GM23248 (cell line): ENCODE measurements around the gene LEKR1. TPM values are rescaled to one million over a fixed set of nuclear protein-coding genes. Genes with fewer than 3 reads are reported as not detected.

Source experiments
- DNase-seq: peaks from one replicate; pipeline ENCODE4 v3.0.0-alpha.2; 2015
- H2AFZ ChIP-seq: fragments of 200-600 bp; sonication (generic); 2 replicates; pipeline ENCODE4 v1.6.1; 2016; ENCODE audit warnings: antibody characterized with exemption
- H3F3A ChIP-seq: fragments of 200-600 bp; sonication (generic); 2 replicates; pipeline ENCODE4 v1.6.1; 2016; ENCODE audit warnings: mild to moderate bottlenecking, antibody characterized with exemption, mixed run types; ENCODE audit not compliant: insufficient read depth
- H3K27ac ChIP-seq: fragments of 200-600 bp; sonication (generic); 2 replicates; pipeline ENCODE4 v1.5.1; 2016; ENCODE audit warnings: mild to moderate bottlenecking
- H3K27me3 ChIP-seq: fragments of 200-600 bp; sonication (generic); replicated peaks from 2 replicates; pipeline ENCODE4 v1.6.1; 2016; ENCODE audit warnings: mild to moderate bottlenecking; ENCODE audit not compliant: insufficient read depth
- H3K36me3 ChIP-seq: fragments of 200-600 bp; sonication (generic); 2 replicates; pipeline ENCODE4 v1.6.1; 2016; ENCODE audit warnings: low read depth, mild to moderate bottlenecking
- H3K4me1 ChIP-seq: fragments of 200-600 bp; sonication (generic); 2 replicates; pipeline ENCODE4 v1.6.1; 2016; ENCODE audit warnings: mild to moderate bottlenecking; ENCODE audit not compliant: insufficient read depth
- H3K4me2 ChIP-seq: fragments of 200-600 bp; sonication (generic); one replicate; pipeline ENCODE4 v1.6.1; 2016; ENCODE audit warnings: mild to moderate bottlenecking; ENCODE audit not compliant: unreplicated experiment
- H3K4me3 ChIP-seq: fragments of 200-600 bp; sonication (generic); 2 replicates; pipeline ENCODE4 v1.5.1; 2016; ENCODE audit warnings: mild to moderate bottlenecking
- H3K79me2 ChIP-seq: fragments of 200-600 bp; sonication (generic); 2 replicates; pipeline ENCODE4 v1.6.1; 2016; ENCODE audit warnings: mild to moderate bottlenecking; ENCODE audit not compliant: insufficient read depth
- H3K9ac ChIP-seq: fragments of 200-600 bp; sonication (generic); 2 replicates; pipeline ENCODE4 v1.6.1; 2016; ENCODE audit warnings: mild to moderate bottlenecking
- H3K9me2 ChIP-seq: fragments of 200-600 bp; sonication (generic); 2 replicates; pipeline ENCODE4 v1.6.1; 2016; ENCODE audit warnings: mixed run types, mild to moderate bottlenecking, moderate library complexity; ENCODE audit not compliant: insufficient read depth
- H3K9me3 ChIP-seq: fragments of 200-600 bp; sonication (generic); one replicate; pipeline ENCODE4 v1.6.1; 2017; ENCODE audit warnings: low read depth
- H4K20me1 ChIP-seq: fragments of 200-600 bp; sonication (generic); 2 replicates; pipeline ENCODE4 v1.6.0; 2016; ENCODE audit not compliant: insufficient read depth
- EZH2 ChIP-seq: fragments of 200-600 bp; sonication (generic); IDR thresholded peaks from 2 replicates; pipeline ENCODE4 v1.6.1; 2018; ENCODE audit warnings: antibody characterized with exemption, mild to moderate bottlenecking; ENCODE audit not compliant: insufficient read depth, poor library complexity, severe bottlenecking
- EZH2phosphoT487 ChIP-seq: fragments of 200-600 bp; sonication (generic); IDR thresholded peaks from 2 replicates; pipeline ENCODE4 v1.6.1; 2018; ENCODE audit warnings: antibody characterized with exemption, moderate library complexity, mild to moderate bottlenecking, low read depth; ENCODE audit not compliant: insufficient read depth
- WGBS, 2 experiments: methylation state at CpG; one replicate each; pipeline ENCODE4 v1.1.6; 2015 to 2017; ENCODE audit warnings: low lambda C conversion rate in 2 of 2, low coverage in 1 of 2; ENCODE audit errors: missing lambda C conversion rate in 2 of 2; 5-methylcytosine and 5-hydroxymethylcytosine counted together
- in situ Hi-C: fragments of 300-500 bp; cut with MboI; formaldehyde crosslinking; loops from 2 replicates; pipeline ENCODE4 v1.15.0; 2020
- polyA plus RNA-seq: library from polyadenylated mRNA; unstranded; fragments of >200 nt; fragmentation: Nextera tagmentation; extraction: Ambion mirVana; gene quantifications from 2 replicates; pipeline ENCODE4 v1.2.1, GENCODE V29; 2016
- total RNA-seq: library from RNA; depleted of rRNA; stranded (reverse); fragments of >200 nt; shearing (Covaris generic); gene quantifications from 2 replicates; pipeline ENCODE4 v1.2.3, GENCODE V29; 2014

LEKR1 gene
- total and polyA plus RNA-seq, 2 experiments from 2014 or later: 0.32 to 0.43 TPM

- Histone ChIP-seq H3K79me2 (no peaks in the 10 kb centered on the region), H3K27ac (peak overlapping the region; percentile 55), H3K4me1 (peaks cover 37% of the 10 kb centered on the region), H3F3A (peaks cover 9% of the 10 kb centered on the region), H3K4me2 (peak overlapping the region; percentile 53), H3K9me3 (no peaks in the 10 kb centered on the region), H2AFZ (peak overlapping the region; percentile 55), H3K27me3 (no peaks in the 10 kb centered on the region), H3K9ac (peak overlapping the region; percentile 72), H3K4me3 (no peak overlapping the region; the same call in 1 of the 2 replicates), H3K36me3 (no peaks in the 10 kb centered on the region), H3K9me2 (no peaks in the 10 kb centered on the region), H4K20me1 (no peaks in the 10 kb centered on the region)
- TF ChIP-seq EZH2phosphoT487: no peak
- TF ChIP-seq EZH2: no peak
- DNase-seq: peak; percentile 93
- WGBS, 2 experiments: 5 to 6% methylated on average over 4 of the region's 4 CpGs
- in situ Hi-C loops: no loop called here
These were observed 247.7 kb downstream of the LEKR1 start for GRCh38 chr3:157073810-157074209.

DNA sequence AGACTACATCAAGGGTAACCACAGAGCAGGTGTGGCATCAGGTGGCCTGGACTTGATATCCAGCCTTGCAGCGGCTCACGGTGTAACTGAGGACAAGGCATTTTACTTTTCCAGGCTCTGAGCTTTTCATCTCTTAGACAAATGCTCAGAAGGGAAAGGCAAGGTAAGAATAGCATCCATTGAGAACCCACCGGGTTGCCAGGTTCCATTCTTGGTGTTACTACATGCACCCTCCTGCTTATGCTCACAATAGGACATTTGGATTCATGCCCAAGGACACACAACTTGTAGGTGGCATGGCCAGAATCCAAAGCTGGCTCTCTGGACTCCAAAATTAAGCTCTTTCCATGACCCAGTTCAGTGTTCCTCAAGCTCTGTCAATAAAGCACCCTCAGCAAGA is 248.3 kb downstream of the LEKR1 start:
- no peak overlapping the region for H3K27ac ChIP-seq
- H3K4me3 ChIP-seq: no peak overlapping the region
- H3K9me2 ChIP-seq: no peaks in the 10 kb centered on the region
- TF ChIP-seq EZH2 (no peak), EZH2phosphoT487 (no peak)
- 82 to 84% methylated on average over 3 of the region's 3 CpGs for WGBS, 2 experiments
- H3K36me3 ChIP-seq: no peaks in the 10 kb centered on the region
- no peak overlapping the region for H2AFZ ChIP-seq
- H3K4me2 ChIP-seq: no peak overlapping the region
- no peaks in the 10 kb centered on the region for H3K27me3 ChIP-seq
- peak overlapping the region; percentile 55 for H3K9ac ChIP-seq
- no peak for DNase-seq
- no peaks in the 10 kb centered on the region for H3K9me3 ChIP-seq
- no peaks in the 10 kb centered on the region for H4K20me1 ChIP-seq
- H3F3A ChIP-seq: peaks cover 13% of the 10 kb centered on the region
- peaks cover 39% of the 10 kb centered on the region for H3K4me1 ChIP-seq
- no peaks in the 10 kb centered on the region for H3K79me2 ChIP-seq
- in situ Hi-C loops: no loop called here

DNA sequence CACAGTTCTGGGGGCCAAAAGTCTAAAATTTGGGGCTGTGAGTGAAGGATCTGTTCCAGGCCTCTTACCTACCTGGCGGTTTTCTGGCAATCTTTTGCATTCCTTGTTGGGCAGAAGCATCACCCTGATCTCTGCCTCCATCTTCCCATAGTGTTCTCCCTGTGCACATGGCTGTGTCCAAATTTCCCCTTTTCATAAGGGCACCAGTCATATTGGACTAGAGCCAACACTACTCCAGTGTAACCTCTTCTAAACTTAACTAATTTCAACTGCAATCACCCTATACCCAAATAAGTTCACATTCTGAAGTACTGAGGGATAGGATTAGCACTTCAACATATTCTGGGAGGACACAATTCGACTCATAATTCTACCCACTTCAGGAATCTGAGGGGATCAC is 248.8 kb downstream of the LEKR1 start:
- Histone ChIP-seq H3K27ac (no peak overlapping the region), H2AFZ (no peak overlapping the region), H3K79me2 (no peaks in the 10 kb centered on the region), H4K20me1 (no peaks in the 10 kb centered on the region), H3K4me2 (no peak overlapping the region), H3K36me3 (no peaks in the 10 kb centered on the region), H3K9ac (no peak overlapping the region), H3K27me3 (no peaks in the 10 kb centered on the region), H3F3A (peaks cover 13% of the 10 kb centered on the region), H3K4me3 (no peak overlapping the region), H3K4me1 (peaks cover 39% of the 10 kb centered on the region), H3K9me3 (no peaks in the 10 kb centered on the region), H3K9me2 (no peaks in the 10 kb centered on the region)
- DNase-seq: no peak
- WGBS, 2 experiments: 96 to 97% methylated on average over 2 of the region's 2 CpGs
- TF ChIP-seq EZH2 (no peak), EZH2phosphoT487 (no peak)
- in situ Hi-C loops: loop anchor here (25.0 kb wide), 2 partner anchors 538 to 938 kb away; no protein-coding TSS in a partner anchor

- 14 to 19% methylated on average over 7 of the region's 7 CpGs for WGBS, 2 experiments
- DNase-seq: peak; percentile 82
- peak overlapping the region; percentile 48 for H2AFZ ChIP-seq
These were observed 249.7 kb downstream of the LEKR1 start for GRCh38 chr3:157075693-157076420.

More at GRCh38 chr3:157075693-157076420, 249.7 kb downstream of the LEKR1 start:
- Histone ChIP-seq H3K27ac (peak overlapping the region; percentile 40), H3K9me3 (no peaks in the 10 kb centered on the region), H3K79me2 (no peaks in the 10 kb centered on the region), H4K20me1 (no peaks in the 10 kb centered on the region), H3K4me1 (peaks cover 37% of the 10 kb centered on the region), H3F3A (peaks cover 13% of the 10 kb centered on the region), H3K36me3 (no peaks in the 10 kb centered on the region), H3K4me3 (no peak overlapping the region), H3K27me3 (no peaks in the 10 kb centered on the region), H3K4me2 (peak overlapping the region; percentile 25), H3K9me2 (no peaks in the 10 kb centered on the region), H3K9ac (peak overlapping the region; percentile 39)
- TF ChIP-seq EZH2: no peak
- no peak for TF ChIP-seq EZH2phosphoT487
- in situ Hi-C loops: loop anchor here (25.0 kb wide), 2 partner anchors 539 to 939 kb away; no protein-coding TSS in a partner anchor
